ENCODE measurements around the gene SERPINB13. TPM values are rescaled to one million over a fixed set of nuclear protein-coding genes. Genes with fewer than 3 reads are reported as not detected.

SERPINB13 gene, protein sequence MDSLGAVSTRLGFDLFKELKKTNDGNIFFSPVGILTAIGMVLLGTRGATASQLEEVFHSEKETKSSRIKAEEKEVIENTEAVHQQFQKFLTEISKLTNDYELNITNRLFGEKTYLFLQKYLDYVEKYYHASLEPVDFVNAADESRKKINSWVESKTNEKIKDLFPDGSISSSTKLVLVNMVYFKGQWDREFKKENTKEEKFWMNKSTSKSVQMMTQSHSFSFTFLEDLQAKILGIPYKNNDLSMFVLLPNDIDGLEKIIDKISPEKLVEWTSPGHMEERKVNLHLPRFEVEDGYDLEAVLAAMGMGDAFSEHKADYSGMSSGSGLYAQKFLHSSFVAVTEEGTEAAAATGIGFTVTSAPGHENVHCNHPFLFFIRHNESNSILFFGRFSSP
- not detected for polyA plus RNA-seq (2012; ENCODE audit: insufficient read depth, insufficient read length)

DNA sequence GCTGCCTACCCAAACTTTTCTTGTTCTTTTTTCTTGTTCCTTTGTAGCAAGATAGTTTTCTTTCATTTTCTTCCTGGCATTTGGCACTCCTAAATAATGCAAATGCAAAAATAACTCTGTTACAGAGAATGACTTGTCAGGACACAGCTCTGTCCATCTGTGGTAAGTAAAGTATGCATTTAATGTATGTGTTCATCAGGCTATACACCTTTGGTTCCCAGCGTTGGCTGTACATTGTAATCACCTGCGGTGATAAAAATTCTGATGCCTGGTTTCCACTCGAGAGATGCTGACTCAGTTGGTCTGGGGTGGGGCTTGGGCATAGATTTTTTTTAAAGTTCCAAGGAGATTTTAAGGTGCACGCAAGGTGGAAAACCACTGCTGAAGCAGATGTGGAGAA lies at the start of gene SERPINB13:
SERPINB13 (plus strand) TSS at position 378 of the 400 bp plus-strand sequence. CDS start 1,325 bp downstream, outside the sequence.
- DNase-seq (ENCODE audit: low read depth, low spot score) = no peak
- no peak within 1 kb of the TSS for H3K4me3 ChIP-seq (ENCODE audit: low read length)

DNA sequence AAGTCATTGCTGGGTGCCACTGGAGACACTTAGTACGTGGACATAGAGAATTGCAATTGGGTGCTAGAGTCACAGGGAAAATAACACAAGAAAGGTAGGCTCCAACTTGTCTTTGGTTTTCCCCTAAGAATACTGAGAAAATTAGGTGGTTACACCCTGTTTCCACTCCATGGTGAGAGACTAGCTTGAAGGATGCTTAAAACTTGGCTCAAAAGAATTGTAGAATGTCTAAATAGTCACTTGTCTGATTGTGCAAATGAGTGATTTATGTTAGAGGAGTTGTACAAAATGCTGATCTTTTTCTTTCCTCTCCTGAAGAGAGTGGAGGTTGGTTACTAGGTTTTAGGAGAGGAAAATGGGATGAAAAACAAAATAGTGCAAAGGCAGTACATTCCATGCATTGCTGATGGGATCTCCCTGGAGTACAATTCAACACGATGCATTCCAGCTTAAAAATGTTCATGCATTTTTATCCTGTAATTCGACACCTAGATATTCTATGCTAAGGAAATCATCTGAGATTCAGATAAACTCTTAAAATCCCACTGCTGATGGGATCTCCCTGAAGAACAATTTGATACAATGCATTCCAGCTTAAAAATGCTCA lies 47.1 kb upstream of the SERPINB13 start:
- DNase-seq (ENCODE audit: low read depth, low spot score) = no peak
- no peak overlapping the region for H3K4me3 ChIP-seq (ENCODE audit: low read length)

DNA sequence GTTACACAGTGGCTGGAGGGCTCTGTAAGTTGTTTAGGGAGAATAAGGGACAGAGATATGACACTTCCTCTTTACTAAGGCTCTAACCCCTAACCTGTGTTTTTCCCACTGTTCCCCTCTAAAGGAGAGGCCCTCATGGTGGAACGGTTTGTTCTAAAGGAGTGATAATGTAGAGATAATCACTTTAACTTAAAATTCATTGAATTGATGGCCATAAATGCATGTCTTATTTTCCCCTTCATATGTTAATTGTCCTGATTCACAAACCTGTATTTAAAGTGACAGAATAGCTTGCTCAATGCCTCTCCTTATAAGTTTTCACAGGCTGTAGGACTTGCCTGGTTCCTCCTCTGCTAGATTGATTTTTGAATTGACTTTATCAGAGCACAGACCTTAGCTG lies 45.1 kb upstream of the SERPINB13 start, which contains the start of gene SERPINB12:
SERPINB12 (plus strand) TSS at position 301 of the 400 bp plus-strand sequence. CDS start 13,791 bp downstream, outside the sequence.
- H3K4me3 ChIP-seq (ENCODE audit: low read length) = no peak within 1 kb of the TSS
- DNase-seq (ENCODE audit: low read depth, low spot score) = no peak

DNA sequence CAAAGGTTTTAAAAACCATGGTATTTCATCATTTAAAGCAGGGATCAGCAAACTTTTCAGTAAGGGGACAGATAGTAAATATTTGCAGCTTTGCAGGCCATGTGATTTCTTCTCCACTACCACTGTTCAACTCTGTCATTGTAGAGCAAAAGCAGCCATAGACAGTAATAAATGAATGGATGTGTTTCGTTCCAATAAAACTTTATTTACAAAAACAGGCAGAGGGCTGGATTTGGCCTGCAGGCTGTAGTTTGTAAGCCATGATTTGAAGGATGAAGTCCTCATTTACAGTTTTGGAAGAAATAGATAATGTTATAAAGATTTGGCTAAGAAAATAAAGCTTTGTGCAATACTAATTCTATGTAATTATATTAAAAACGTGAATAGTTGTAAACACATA lies 43.1 kb upstream of the SERPINB13 start:
- no peak for DNase-seq (ENCODE audit: low read depth, low spot score)
- no peak overlapping the region for H3K4me3 ChIP-seq (ENCODE audit: low read length)

DNA sequence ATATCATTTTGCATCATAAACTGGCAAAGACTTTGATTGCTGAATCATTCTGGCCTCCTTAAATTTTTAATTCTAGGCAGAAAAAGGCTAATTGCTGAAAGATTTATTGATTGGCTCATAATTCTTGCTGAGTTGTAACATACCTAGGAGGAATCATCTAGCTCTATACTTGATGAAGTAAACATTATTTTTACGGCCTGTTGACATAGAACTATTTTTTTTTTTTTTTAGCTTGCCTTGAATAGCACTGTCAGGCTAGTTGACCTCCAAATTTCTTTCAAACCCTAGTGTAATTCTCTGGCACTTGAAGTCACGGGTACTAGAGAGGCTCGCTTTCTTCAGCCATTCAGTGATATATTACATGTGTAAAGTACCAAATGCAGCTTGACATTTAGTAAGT lies 42.1 kb upstream of the SERPINB13 start:
- H3K4me3 ChIP-seq (ENCODE audit: low read length) = no peak overlapping the region
- DNase-seq (ENCODE audit: low read depth, low spot score) = no peak

DNA sequence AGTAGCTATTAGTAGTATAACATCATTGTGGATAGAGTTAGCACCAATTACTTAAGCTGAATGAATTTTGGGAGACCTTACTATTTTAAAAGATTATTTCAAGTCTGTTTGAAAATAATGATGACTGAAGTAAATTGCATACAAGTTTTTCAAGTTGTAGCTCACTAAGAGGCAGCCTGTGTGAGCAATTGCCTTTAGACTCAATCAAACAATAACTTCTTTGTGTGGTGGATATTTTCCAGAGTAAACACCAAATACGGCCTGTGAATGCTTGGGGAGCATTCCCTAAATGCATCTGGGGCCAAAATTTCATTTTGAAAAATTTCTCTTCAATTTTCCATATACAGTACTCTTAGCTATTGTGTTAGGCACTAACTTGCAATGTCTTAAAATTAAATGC lies 37.1 kb upstream of the SERPINB13 start:
- H3K4me3 ChIP-seq (ENCODE audit: low read length) = no peak overlapping the region
- no peak for DNase-seq (ENCODE audit: low read depth, low spot score)

DNA sequence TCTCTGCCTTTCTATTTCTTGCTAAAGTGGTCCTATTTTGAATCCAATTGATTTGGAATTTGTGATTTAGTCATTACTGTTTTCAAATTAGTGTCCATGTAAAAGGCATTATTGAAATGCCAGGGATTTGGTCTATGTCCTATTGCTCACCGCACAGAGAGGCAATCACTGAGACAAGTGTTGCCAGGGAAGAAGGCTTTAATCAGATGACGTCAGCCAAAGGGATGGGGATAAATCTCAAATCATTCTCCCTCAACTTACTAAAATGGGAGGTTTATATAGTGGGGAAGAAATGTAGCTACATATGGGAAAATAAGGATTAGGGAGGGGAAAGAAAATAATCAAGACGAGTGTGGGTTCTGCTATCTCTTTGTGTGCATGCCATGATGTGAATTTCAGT lies 35.4 kb upstream of the SERPINB13 start:
- H3K4me3 ChIP-seq (ENCODE audit: low read length) = no peak overlapping the region
- no peak for DNase-seq (ENCODE audit: low read depth, low spot score)

DNA sequence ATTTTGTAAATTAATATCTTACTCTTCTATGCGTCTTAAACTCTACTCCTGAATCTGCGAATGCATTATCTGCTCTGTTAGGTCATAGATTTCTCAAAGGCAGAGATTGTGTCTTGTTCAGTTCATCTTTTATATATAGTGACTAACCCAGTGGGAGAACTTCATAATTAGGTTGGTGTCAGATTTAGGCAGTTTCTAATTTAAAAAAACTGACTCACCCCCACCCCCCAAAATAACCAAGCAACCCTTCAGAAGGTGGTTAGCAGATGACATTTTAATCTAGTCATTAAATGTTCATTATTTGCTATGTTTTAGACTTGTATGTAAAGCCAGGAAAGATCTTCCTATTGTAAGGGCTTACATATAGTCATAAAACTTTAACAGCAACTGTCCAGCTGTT lies 34.6 kb upstream of the SERPINB13 start:
- H3K4me3 ChIP-seq (ENCODE audit: low read length) = no peak overlapping the region
- DNase-seq (ENCODE audit: low read depth, low spot score) = no peak

DNA sequence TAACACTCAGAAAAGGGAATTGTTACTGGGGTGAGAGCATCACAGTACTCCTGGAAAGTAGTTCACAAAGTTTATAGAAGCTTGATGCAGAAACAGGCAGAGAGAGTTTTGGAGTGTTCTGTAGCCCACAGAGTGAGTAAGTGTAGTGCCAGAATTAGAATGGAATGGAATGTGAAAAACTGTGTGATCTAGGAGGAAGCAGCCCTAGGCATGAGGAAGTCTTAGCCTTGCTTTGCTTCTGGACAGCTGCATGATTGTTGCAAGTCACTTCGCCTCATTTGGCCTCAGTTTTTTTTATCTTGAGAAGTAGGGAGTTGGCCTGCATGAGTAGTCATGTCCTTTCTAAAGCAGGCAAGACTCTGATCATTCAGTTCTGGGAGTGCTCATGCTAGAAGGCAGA lies 34.1 kb upstream of the SERPINB13 start:
- DNase-seq (ENCODE audit: low read depth, low spot score) = no peak
- no peak overlapping the region for H3K4me3 ChIP-seq (ENCODE audit: low read length)

DNA sequence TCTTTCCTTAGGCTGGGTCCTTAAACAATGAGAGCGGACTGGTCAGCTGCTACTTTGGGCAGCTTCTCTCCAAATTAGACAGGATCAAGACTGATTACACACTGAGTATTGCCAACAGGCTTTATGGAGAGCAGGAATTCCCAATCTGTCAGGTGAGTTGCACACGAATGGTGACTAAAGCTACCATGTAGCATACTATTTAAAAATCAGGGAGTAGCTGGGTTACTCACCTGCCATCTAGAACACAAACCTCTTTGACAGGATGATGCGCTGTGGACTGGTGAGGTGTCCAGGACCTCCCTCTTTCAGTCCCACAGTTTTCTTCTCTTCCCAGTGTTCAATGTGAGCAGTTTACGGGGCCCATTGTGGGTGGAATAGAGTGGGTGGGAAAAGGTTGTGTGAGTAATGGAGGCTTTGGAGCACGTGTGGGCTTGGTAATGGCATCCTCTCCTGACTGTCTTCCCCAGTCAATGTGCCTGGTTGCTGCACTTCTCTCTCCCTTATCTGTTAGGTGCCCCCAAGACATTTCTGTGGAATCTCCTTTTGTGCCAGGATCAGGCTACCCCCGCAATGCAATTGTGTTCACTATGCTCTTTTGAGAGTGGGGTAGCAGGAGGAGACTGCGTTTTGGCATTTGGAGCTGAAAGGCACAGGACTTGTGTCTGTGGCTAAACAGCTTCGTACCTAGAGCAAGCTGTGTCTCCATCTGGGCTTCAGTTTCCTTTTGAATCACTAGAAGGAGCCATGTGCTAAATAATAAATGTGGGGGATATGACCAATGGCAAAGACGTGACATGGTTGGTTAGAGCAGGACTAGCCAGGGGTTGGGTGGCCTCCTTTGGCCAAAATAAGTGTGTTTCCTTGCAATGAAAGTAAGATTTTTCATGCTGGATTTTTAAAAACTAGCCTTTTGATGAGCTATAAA lies 27.3 kb upstream of the SERPINB13 start:
- DNase-seq (ENCODE audit: low read depth, low spot score) = no peak
- no peak overlapping the region for H3K4me3 ChIP-seq (ENCODE audit: low read length)

DNA sequence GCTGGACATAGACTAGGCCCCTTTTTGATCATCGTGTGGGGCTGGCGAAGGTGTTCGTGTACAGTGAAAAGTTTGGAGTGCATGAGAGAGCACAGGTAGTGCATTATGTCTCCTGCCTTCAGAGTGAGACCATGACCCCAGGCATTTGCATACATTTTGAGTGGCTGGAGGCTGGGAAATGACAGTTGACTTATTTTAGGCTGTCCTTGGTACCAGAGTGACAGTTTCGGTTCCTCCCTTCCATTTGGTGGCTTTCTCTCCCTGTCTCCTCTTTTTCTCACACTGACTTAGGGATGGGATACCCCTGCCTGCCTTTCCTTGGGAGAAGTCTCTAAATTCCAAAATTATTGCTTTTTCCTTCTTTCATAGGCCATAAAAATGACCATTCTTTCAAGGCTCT lies 24.9 kb upstream of the SERPINB13 start:
- no peak for DNase-seq (ENCODE audit: low read depth, low spot score)
- no peak overlapping the region for H3K4me3 ChIP-seq (ENCODE audit: low read length)

DNA sequence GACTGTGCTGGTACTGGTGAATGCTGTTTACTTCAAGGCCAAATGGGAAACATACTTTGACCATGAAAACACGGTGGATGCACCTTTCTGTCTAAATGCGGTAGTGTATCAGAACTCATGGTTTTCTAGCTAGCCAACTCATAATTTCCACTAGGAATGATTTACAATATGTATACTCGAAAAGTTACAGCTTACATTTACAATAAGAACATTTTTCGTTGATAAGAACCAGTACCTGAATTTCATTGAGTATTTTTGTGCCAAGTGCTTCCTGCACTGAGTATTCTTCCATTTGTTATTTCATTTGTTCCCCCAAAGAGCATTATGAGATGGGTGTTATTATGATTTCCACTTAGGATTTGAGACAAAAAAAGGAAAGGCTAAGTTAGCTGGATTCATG lies 23.1 kb upstream of the SERPINB13 start:
- no peak for DNase-seq (ENCODE audit: low read depth, low spot score)
- H3K4me3 ChIP-seq (ENCODE audit: low read length) = no peak overlapping the region

DNA sequence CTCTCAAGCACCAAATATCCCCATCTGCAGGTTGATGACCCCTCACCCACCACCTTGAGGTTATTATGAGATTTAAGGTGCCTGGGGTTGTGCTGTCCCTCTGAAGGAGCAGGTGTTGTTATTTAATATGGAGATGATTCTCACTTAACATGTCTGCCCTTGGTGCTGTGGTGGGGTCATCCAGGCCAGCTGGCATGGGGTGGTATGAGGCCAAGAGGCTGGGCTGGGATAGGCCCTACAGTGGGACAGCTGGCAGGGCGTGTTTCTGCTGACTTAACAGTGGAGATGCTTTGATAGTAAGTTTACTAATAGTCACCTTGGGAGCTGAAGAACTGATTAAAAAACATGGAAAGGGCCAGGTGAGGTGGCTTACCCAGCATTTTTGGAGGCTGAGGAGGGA lies 22.6 kb upstream of the SERPINB13 start:
- DNase-seq (ENCODE audit: low read depth, low spot score) = no peak
- H3K4me3 ChIP-seq (ENCODE audit: low read length) = no peak overlapping the region

DNA sequence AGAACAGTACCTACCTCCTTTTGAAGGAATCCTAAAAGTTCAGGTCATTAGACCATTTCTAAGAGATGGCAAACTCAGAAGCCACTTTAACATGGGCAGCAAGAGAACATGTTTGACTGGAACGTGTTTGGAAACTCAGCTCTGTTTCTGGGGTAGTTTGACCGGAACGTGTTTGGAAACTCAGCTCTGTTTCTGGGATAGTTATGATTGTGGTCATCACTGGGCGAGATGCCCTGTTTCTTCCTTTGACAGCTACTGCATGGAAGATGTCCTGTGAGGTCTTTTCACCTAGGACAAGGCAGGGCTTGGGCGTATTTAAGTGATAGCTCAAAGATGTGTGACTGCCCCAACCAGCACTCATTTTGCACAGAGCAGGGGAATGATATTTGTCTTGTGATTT lies 19.9 kb upstream of the SERPINB13 start:
- no peak for DNase-seq (ENCODE audit: low read depth, low spot score)

DNA sequence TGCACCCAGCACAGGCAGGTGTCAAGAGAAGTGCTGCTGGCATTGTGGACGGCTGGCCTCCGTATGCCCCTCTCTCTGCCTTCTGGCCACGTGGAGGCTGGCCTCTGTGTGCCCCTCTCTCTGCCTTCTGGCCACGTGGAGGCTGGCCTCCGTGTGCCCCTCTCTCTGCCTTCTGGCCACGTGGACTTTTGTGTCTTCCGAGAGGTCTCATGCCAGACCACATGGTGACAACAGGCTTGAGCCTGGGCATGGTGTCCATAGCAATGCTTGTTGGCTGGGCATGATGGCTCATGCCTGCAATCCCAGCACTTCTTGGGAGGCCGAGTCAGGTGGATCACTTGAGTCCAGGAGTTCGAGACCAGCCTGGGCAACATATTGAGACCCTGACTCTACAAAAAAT lies 19.3 kb upstream of the SERPINB13 start:
- no peak for DNase-seq (ENCODE audit: low read depth, low spot score)
- no peak overlapping the region for H3K4me3 ChIP-seq (ENCODE audit: low read length)

More for the DNA sequence above, 19.9 kb upstream of the SERPINB13 start:
- H3K4me3 ChIP-seq (ENCODE audit: low read length) = no peak overlapping the region

DNA sequence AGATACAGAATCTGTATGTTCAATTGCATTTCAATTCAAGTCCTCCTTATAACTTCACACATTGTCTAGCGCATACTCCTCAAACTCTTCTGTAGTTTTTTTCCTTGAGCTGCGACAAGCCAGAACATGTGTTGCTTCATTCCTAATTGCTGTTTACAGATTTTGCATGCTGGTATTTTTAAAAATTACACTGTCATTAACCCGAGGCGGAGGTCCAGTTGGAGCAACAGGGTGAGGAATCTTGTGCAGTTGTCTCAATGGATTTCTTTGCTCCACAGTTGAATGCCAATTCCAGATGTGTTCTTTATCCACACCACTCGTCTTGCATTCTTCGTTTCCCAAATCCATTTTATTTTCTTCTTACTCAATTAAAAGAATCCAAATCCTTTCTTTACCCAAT lies 16.4 kb upstream of the SERPINB13 start:
- no peak overlapping the region for H3K4me3 ChIP-seq (ENCODE audit: low read length)
- DNase-seq (ENCODE audit: low read depth, low spot score) = no peak

DNA sequence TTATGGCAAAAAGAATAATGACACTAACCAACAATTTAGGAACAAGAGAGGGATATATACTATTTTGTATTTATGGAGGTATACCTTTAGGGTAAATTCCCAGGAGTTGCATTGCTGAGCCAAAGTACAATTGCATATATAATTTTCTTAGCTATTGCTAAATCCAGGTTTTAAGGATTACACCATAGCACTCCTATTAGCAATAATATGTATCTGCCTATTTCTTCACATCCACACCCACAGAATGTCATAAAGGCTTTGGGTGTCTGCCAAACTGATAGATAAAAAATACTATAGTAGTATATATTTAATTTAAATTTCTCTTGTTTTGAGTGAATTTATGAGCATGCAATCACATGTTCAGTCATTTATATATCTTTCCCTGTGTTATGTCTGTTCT lies 11.5 kb upstream of the SERPINB13 start:
- DNase-seq (ENCODE audit: low read depth, low spot score) = no peak

DNA sequence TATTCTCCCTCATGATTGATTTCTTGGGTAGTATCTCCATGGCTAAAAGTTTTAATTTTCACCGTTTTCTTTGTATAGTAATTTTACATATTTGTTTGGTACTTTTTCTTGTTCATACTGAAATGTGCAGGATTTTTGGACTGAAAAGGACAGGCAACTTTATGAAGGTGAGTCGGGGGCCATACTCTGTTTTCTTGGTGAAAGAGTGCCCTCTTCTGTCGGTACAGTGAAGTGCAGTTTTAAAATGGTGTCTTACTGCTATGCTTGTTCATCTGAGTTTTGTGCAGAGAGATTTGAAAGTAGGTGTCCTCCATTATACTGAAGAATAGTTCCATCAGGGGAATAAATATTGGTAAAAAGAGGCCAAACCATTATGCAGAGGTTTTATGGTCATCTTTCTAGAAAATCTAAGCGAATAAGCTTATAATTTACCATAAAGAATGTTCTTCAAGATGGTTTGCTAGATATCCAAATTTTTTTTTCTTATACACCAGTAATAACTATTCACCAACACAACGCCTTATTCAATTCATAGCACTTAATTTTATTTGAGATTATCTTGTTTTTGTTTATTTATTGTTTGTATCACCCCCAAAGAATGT lies 8.7 kb upstream of the SERPINB13 start:
- peak; percentile 32 for DNase-seq (ENCODE audit: low read depth, low spot score)
- no peak overlapping the region for H3K4me3 ChIP-seq (ENCODE audit: low read length)

More for the DNA sequence above, 11.5 kb upstream of the SERPINB13 start:
- H3K4me3 ChIP-seq (ENCODE audit: low read length) = no peak overlapping the region

DNA sequence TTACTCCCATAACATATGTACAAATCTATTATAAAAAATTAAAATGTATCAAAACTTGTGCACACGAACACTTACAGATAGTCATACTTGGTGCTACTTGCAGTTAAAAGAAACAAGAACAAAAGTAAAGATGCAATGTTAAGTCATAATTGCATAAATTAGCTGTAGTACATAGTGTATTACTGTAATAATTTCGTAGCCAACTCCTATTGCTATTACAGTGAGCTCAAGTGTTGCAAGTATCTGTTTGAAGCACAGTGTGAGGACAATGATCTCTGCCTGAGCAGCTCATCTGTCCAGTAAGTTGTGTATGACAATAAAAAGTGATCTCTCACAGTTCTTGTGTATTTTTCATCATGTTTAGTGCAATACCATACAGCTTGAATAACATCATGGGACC lies 7.5 kb upstream of the SERPINB13 start:
- no peak for DNase-seq (ENCODE audit: low read depth, low spot score)
- no peak overlapping the region for H3K4me3 ChIP-seq (ENCODE audit: low read length)

Measured in Jurkat, Clone E6-1 (cell line).